H9 (cell line): ENCODE results near the gene MATN4. TPM values are rescaled to one million over a fixed set of nuclear protein-coding genes. Genes with fewer than 3 reads are reported as not detected.

Source experiments
- DNase-seq: peaks from one replicate; pipeline ENCODE4 v3.0.0-alpha.2; 2017
- H2AFZ ChIP-seq: one replicate; pipeline ENCODE4 v1.6.1; 2013; ENCODE audit warnings: mild to moderate bottlenecking, low read length, control low read depth, moderate library complexity
- H2AK5ac ChIP-seq: 2 replicates; pipeline ENCODE4 v1.6.1; 2013; ENCODE audit warnings: low read length, control low read depth, mixed read lengths; ENCODE audit not compliant: insufficient read length
- H2BK120ac ChIP-seq: one replicate; pipeline ENCODE4 v1.6.1; 2013; ENCODE audit warnings: low read depth, mild to moderate bottlenecking, low read length, control low read depth, inconsistent platforms; ENCODE audit not compliant: poor library complexity, severe bottlenecking
- H2BK12ac ChIP-seq: 2 replicates; pipeline ENCODE4 v1.6.1; 2013; ENCODE audit warnings: low read length, control low read depth, mixed read lengths, low read depth; ENCODE audit not compliant: insufficient read length
- H2BK15ac ChIP-seq: 2 replicates; pipeline ENCODE4 v1.6.1; 2013; ENCODE audit warnings: low read depth, low read length, control low read depth
- H2BK20ac ChIP-seq: one replicate; pipeline ENCODE4 v1.6.1; 2013; ENCODE audit warnings: low read depth, mild to moderate bottlenecking, low read length, control low read depth, inconsistent platforms; ENCODE audit not compliant: poor library complexity, severe bottlenecking
- H2BK5ac ChIP-seq: 2 replicates; pipeline ENCODE4 v1.6.1; 2013; ENCODE audit warnings: low read length, control low read depth, mixed read lengths; ENCODE audit not compliant: insufficient read length
- H3K14ac ChIP-seq: 2 replicates; pipeline ENCODE4 v1.6.1; 2013; ENCODE audit warnings: low read length, control low read depth; ENCODE audit not compliant: insufficient read depth
- H3K18ac ChIP-seq: 2 replicates; pipeline ENCODE4 v1.6.1; 2013; ENCODE audit warnings: low read depth, mild to moderate bottlenecking, mixed read lengths, low read length, control low read depth; ENCODE audit not compliant: insufficient read length
- H3K23ac ChIP-seq: 2 replicates; pipeline ENCODE4 v1.6.1; 2013; ENCODE audit warnings: low read length, control low read depth, mixed read lengths, low read depth; ENCODE audit not compliant: insufficient read length
- H3K23me2 ChIP-seq: 2 replicates; pipeline ENCODE4 v1.6.1; 2013; ENCODE audit warnings: low read depth, mild to moderate bottlenecking, mixed read lengths, low read length, control low read depth; ENCODE audit not compliant: insufficient read length, poor library complexity, severe bottlenecking
- H3K27ac ChIP-seq: 2 replicates; pipeline ENCODE4 v1.5.1; 2013; ENCODE audit warnings: low read length, control low read depth, mixed read lengths, low read depth; ENCODE audit not compliant: insufficient read length
- H3K27me3 ChIP-seq: 2 replicates; pipeline ENCODE4 v1.6.1; 2013; ENCODE audit warnings: low read length, control low read depth, inconsistent platforms; ENCODE audit not compliant: insufficient read depth
- H3K4ac ChIP-seq: 2 replicates; pipeline ENCODE4 v1.6.1; 2013; ENCODE audit warnings: low read depth, mild to moderate bottlenecking, control low read depth, inconsistent platforms, low read length, moderate library complexity
- H3K4me1 ChIP-seq: 2 replicates; pipeline ENCODE4 v1.6.1; 2013; ENCODE audit warnings: low read length, control low read depth, inconsistent platforms; ENCODE audit not compliant: insufficient read depth
- H3K4me2 ChIP-seq: 2 replicates; pipeline ENCODE4 v1.6.1; 2013; ENCODE audit warnings: low read length, control low read depth, mixed read lengths; ENCODE audit not compliant: insufficient read length, insufficient read depth
- H3K56ac ChIP-seq: 2 replicates; pipeline ENCODE4 v1.6.1; 2013; ENCODE audit warnings: low read depth, mild to moderate bottlenecking, mixed read lengths, low read length, control low read depth; ENCODE audit not compliant: insufficient read length
- H3K79me1 ChIP-seq: 2 replicates; pipeline ENCODE4 v1.6.1; 2013; ENCODE audit warnings: low read depth, mild to moderate bottlenecking, moderate library complexity, low read length, control low read depth, inconsistent platforms; ENCODE audit not compliant: insufficient read depth, poor library complexity, severe bottlenecking
- H3K79me2 ChIP-seq: 2 replicates; pipeline ENCODE4 v1.6.1; 2013; ENCODE audit warnings: low read length, control low read depth, inconsistent platforms; ENCODE audit not compliant: insufficient read depth
- H3K9ac ChIP-seq: 2 replicates; pipeline ENCODE4 v1.6.1; 2013; ENCODE audit warnings: low read length, control low read depth, mixed read lengths; ENCODE audit not compliant: insufficient read length; ENCODE audit errors: extremely low read depth
- H3K9me3 ChIP-seq: one replicate; pipeline ENCODE4 v1.6.1; 2013; ENCODE audit warnings: low read depth, low read length, inconsistent platforms; ENCODE audit not compliant: control insufficient read depth
- H3T11ph ChIP-seq: one replicate; pipeline ENCODE4 v1.6.1; 2013; ENCODE audit warnings: mild to moderate bottlenecking, low read length, control low read depth, inconsistent platforms
- H4K20me1 ChIP-seq: one replicate; pipeline ENCODE4 v1.6.1; 2013; ENCODE audit not compliant: control insufficient read depth, insufficient read length, insufficient read depth
- H4K5ac ChIP-seq: 2 replicates; pipeline ENCODE4 v1.6.1; 2013; ENCODE audit warnings: low read depth, mild to moderate bottlenecking, mixed read lengths, low read length, control low read depth; ENCODE audit not compliant: insufficient read length
- H4K8ac ChIP-seq: replicated peaks from 2 replicates; pipeline ENCODE4 v1.6.1; 2013; ENCODE audit warnings: low read length, control low read depth, mixed read lengths, low read depth; ENCODE audit not compliant: insufficient read length
- H4K91ac ChIP-seq: 2 replicates; pipeline ENCODE4 v1.6.1; 2013; ENCODE audit warnings: low read depth, mild to moderate bottlenecking, moderate library complexity, mixed read lengths, low read length, control low read depth; ENCODE audit not compliant: insufficient read length
- H3K27ac Mint-ChIP-seq, 3 experiments: 2 replicates in 2 of 3; 3 replicates in 1 of 3; pipeline ENCODE4 v1.8.0; 2020 to 2021; ENCODE audit warnings: mixed read lengths in 3 of 3, mild to moderate bottlenecking in 1 of 3, moderate library complexity in 1 of 3
- H3K27me3 Mint-ChIP-seq: 2 replicates; pipeline ENCODE4 v1.8.0; 2021; ENCODE audit warnings: low read depth, mild to moderate bottlenecking, moderate library complexity, mixed read lengths
- H3K36me3 Mint-ChIP-seq, 3 experiments: 2 replicates in 2 of 3; 3 replicates in 1 of 3; pipeline ENCODE4 v1.8.0; 2020 to 2021; ENCODE audit warnings: low read depth in 3 of 3, mixed read lengths in 3 of 3; ENCODE audit not compliant: insufficient read depth in 1 of 3
- H3K4me1 Mint-ChIP-seq, 2 experiments: 2 replicates each; pipeline ENCODE4 v1.8.0; 2020; ENCODE audit warnings: mixed read lengths in 2 of 2
- H3K4me3 Mint-ChIP-seq, 2 experiments: 2 replicates in 1 of 2; 3 replicates in 1 of 2; pipeline ENCODE4 v1.8.0; 2020 to 2021; ENCODE audit warnings: mild to moderate bottlenecking in 2 of 2, mixed read lengths in 2 of 2, moderate library complexity in 1 of 2
- H3K9me3 Mint-ChIP-seq, 2 experiments: 2 replicates in 1 of 2; 3 replicates in 1 of 2; pipeline ENCODE4 v1.8.0; 2020; ENCODE audit warnings: mild to moderate bottlenecking in 2 of 2, mixed read lengths in 2 of 2, moderate library complexity in 1 of 2
- WGBS: extraction: QIAGEN DNeasy Blood & Tissue Kit; methylation state at CpG from one replicate; pipeline ENCODE4 v1.1.7; 2013; ENCODE audit warnings: missing lambda C conversion rate, low lambda C conversion rate, mixed read lengths; ENCODE audit not compliant: insufficient read length; ENCODE audit errors: extremely low coverage; 5-methylcytosine and 5-hydroxymethylcytosine counted together
- total RNA-seq: library from RNA; stranded (reverse); gene quantifications from 2 replicates; pipeline ENCODE4 v1.2.1, GENCODE V29; 2021
- TF ChIP-seq, protein P1 (sequence below): fragments of 200-600 bp; sonication (generic); conservative IDR thresholded peaks from 3 replicates; pipeline ENCODE4 v1.8.0; 2021; ENCODE audit warnings: antibody characterized with exemption, mild to moderate bottlenecking

Gene MATN4
- total RNA-seq, 1 experiment from 2014 or later = 0.11 TPM

- Histone ChIP-seq H3K14ac (no peak overlapping the region), H3K27me3 (no peaks in the 10 kb centered on the region), H3K9me3 (no peaks in the 10 kb centered on the region), H3K56ac (no peak overlapping the region), H3K23me2 (peaks cover 3% of the 10 kb centered on the region), H2BK5ac (no peak overlapping the region), H2AK5ac (no peak overlapping the region), H2AFZ (no peak overlapping the region), H3K79me1 (no peaks in the 10 kb centered on the region), H3T11ph (no peak overlapping the region), H2BK120ac (no peak overlapping the region), H4K5ac (no peak overlapping the region), H3K79me2 (peaks cover 3% of the 10 kb centered on the region; the same call in 1 of the 2 replicates), H3K9ac (no peak overlapping the region), H2BK20ac (no peak overlapping the region), H3K4me1 (peaks cover 30% of the 10 kb centered on the region), H3K27ac (no peak overlapping the region), H4K20me1 (peaks cover 2% of the 10 kb centered on the region), H4K8ac (no peak overlapping the region), H2BK15ac (no peak overlapping the region), H3K18ac (no peak overlapping the region), H4K91ac (no peak overlapping the region), H3K4me2 (no peak overlapping the region), H3K4ac (no peak overlapping the region), H2BK12ac (no peak overlapping the region), H3K23ac (no peak overlapping the region)
- H3K4me1 Mint-ChIP-seq = peaks cover 83 to 90% of the 10 kb centered on the region in 2 experiments
- H3K9me3 Mint-ChIP-seq = no peaks in the 10 kb centered on the region
- H3K27ac Mint-ChIP-seq = peak overlapping the region; percentile 65 to 96 (median 71); a peak in 4 of 7 replicates
- no peak for DNase-seq
- TF ChIP-seq, protein P1, sequence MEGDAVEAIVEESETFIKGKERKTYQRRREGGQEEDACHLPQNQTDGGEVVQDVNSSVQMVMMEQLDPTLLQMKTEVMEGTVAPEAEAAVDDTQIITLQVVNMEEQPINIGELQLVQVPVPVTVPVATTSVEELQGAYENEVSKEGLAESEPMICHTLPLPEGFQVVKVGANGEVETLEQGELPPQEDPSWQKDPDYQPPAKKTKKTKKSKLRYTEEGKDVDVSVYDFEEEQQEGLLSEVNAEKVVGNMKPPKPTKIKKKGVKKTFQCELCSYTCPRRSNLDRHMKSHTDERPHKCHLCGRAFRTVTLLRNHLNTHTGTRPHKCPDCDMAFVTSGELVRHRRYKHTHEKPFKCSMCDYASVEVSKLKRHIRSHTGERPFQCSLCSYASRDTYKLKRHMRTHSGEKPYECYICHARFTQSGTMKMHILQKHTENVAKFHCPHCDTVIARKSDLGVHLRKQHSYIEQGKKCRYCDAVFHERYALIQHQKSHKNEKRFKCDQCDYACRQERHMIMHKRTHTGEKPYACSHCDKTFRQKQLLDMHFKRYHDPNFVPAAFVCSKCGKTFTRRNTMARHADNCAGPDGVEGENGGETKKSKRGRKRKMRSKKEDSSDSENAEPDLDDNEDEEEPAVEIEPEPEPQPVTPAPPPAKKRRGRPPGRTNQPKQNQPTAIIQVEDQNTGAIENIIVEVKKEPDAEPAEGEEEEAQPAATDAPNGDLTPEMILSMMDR = no peak
- H3K27me3 Mint-ChIP-seq = no peaks in the 10 kb centered on the region; the same call in 1 of the 2 replicates
- H3K4me3 Mint-ChIP-seq = no peak overlapping the region
- no CpG with 5 or more reads among the region's 6 CpGs for WGBS
- peaks cover 13 to 24% (median 14%) of the 10 kb centered on the region in 3 experiments; a peak in 5 of 7 replicates for H3K36me3 Mint-ChIP-seq
Measured at GRCh38 chr20:45339084-45339483, 31.0 kb upstream of the MATN4 start.
